Small intestine (tissue), 7 donors: ENCODE measurements around the gene MFN2. TPM values are rescaled to one million over a fixed set of nuclear protein-coding genes. Genes with fewer than 3 reads are reported as not detected.
"Not testable (repeated sequence)": the region's sequence is repeated elsewhere in the genome, so short reads cannot be mapped to it uniquely, and the experiment has no call there.

Source experiments
- DNase-seq, 2 donors: peaks; one replicate each; pipeline versions ENCODE4 v3.0.0 to v3.0.0-alpha.2; 2013
- FAIRE-seq: peaks from 2 replicates; lab custom pipeline; 2012; peaks lifted over from hg19 to GRCh38; lab: Jason Lieb, UNC
- H3K27ac ChIP-seq, 3 donors: one replicate each; pipeline ENCODE4 v1.5.1; 2013; ENCODE audit warnings: low read length in 2 of 3, mild to moderate bottlenecking in 2 of 3, control low read depth in 1 of 3, inconsistent platforms in 1 of 3, low read depth in 1 of 3, moderate library complexity in 1 of 3
- H3K27me3 ChIP-seq, 3 donors: one replicate each; pipeline ENCODE4 v1.6.1; 2013; ENCODE audit warnings: low read length in 3 of 3, inconsistent platforms in 1 of 3; ENCODE audit not compliant: control insufficient read depth in 3 of 3, insufficient read depth in 3 of 3
- H3K36me3 ChIP-seq, 3 donors: one replicate each; pipeline ENCODE4 v1.6.1; 2013; ENCODE audit warnings: low read length in 3 of 3, inconsistent platforms in 1 of 3, low read depth in 1 of 3, mild to moderate bottlenecking in 1 of 3, moderate library complexity in 1 of 3; ENCODE audit not compliant: control insufficient read depth in 3 of 3, insufficient read depth in 2 of 3
- H3K4me1 ChIP-seq, 3 donors: one replicate each; pipeline ENCODE4 v1.6.1; 2013; ENCODE audit warnings: low read length in 2 of 3, inconsistent platforms in 1 of 3, low read depth in 1 of 3, mild to moderate bottlenecking in 1 of 3, moderate library complexity in 1 of 3; ENCODE audit not compliant: control insufficient read depth in 3 of 3, insufficient read depth in 2 of 3
- H3K4me3 ChIP-seq, 3 donors: one replicate each; pipeline ENCODE4 v1.5.1; 2013; ENCODE audit warnings: low read length in 3 of 3, control low read depth in 1 of 3, inconsistent platforms in 1 of 3, low read depth in 1 of 3, mild to moderate bottlenecking in 1 of 3, moderate library complexity in 1 of 3
- H3K9me3 ChIP-seq, 2 donors: one replicate each; pipeline ENCODE4 v1.6.1; 2013; ENCODE audit warnings: low read depth in 1 of 2, low read length in 1 of 2; ENCODE audit not compliant: control insufficient read depth in 2 of 2, insufficient read depth in 1 of 2
- WGBS, 3 donors: extraction: QIAGEN DNeasy Blood & Tissue Kit; methylation state at CpG; one replicate each; pipeline ENCODE4 v1.1.7; 2013; 5-methylcytosine and 5-hydroxymethylcytosine counted together
- polyA plus RNA-seq, 4 donors: library from polyadenylated mRNA; stranded (reverse) in 3 of 4; unstranded in 1 of 4; fragments of 200-250 nt in 3 of 4; fragments of 120-200 nt in 1 of 4; gene quantifications; one replicate each; pipeline versions ENCODE4 v1.2.1 to v1.2.3, GENCODE V29; 2013
- donor health status: healthy with polysubstance abuse.
- donor health status: control.
- donor health status: control.
- donor health status: Bipolar disorder and iron deficiency.
- donor health status: healthy.

Gene MFN2
- polyA plus RNA-seq, 4 donors: 60.3 to 87.0 (median 78.9) TPM

DNA sequence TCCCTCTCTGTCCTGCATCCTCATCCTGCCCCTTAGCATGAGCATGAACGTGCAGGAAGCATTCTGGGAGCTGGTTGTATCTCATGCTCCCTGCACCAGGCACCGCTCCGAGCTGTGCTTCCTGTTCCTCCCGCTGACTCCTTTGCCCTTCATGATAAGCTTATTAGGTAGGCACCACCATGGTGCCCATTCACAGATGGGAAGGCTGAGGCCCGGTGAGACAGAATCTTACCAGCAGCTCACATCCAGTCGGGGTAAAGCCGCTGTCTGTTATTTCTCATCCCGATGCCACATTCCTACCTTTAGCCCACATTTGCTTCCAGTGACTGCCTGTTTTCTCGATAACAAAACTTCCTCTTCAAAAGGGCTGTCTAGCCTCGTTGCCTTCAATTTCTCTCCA lies 46.3 kb downstream of the MFN2 start:
- DNase-seq (no peak), FAIRE-seq (no peak)
- no peak overlapping the region for H3K27ac ChIP-seq
- peaks cover 7 to 87% (median 11%) of the 10 kb centered on the region in 3 donors for H3K36me3 ChIP-seq
- H3K4me1 ChIP-seq: no peaks in the 10 kb centered on the region
- H3K4me3 ChIP-seq: no peak overlapping the region
- no peaks in the 10 kb centered on the region for H3K9me3 ChIP-seq
- WGBS, 3 donors: 89 to 94% (median 92%) methylated on average over 10 of the region's 10 CpGs
- no peaks in the 10 kb centered on the region for H3K27me3 ChIP-seq

DNA sequence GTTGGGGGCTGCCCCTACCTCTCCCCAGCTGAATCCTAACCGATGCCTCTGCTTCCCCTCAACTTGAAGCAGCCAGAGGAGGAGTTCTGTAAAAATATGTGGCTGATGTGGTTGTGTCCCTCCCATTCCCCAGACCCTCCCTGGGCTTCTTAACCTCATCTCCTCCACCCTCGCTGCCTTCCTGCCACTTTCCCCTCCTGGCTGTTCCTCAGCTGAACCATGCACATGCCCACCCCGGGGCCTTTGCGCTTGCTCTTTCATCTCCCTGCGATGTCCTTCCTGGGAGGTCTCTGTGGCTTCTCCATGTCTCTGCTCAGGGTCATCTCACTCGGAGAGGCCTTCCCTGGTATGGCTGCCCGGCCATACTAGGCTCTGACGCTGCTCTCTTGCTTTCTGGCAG lies 48.0 kb downstream of the MFN2 start:
- Histone ChIP-seq H3K27me3 (no peaks in the 10 kb centered on the region), H3K4me1 (no peaks in the 10 kb centered on the region), H3K36me3 (peaks cover 2 to 79% (median 11%) of the 10 kb centered on the region in 3 donors), H3K4me3 (no peak overlapping the region), H3K9me3 (no peaks in the 10 kb centered on the region), H3K27ac (no peak overlapping the region)
- WGBS, 3 donors: 87 to 96% (median 94%) methylated on average over 8 of the region's 8 CpGs
- FAIRE-seq: no peak
- DNase-seq: no peak

DNA sequence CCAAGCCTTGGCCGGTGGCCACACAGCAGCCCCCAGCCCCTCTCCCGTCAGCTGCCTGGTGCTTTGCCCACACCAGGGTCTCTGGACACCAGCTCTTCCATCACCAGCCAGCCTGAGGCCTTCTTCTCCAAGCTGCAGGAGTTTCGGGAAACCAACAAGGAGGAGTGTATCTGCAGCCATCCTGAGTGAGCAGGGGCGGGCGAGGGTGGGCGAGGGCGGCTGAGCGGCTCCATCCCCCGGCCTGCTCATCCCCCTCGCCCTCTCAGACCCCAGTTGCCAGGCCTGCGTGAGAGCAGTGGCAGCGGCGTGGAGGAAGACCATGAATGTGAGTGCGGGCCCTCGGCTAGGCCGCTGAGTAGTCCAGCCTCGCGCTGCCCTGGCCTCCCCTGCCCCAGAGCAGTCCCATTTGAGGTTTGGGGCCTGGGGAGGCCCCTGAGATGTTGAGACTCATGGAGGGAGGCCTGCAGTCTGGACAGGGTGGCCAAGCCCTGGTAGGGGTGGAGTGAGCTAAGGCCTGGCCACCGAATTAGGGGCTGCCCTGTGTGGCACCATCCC lies 48.8 kb downstream of the MFN2 start:
- H3K36me3 ChIP-seq: peaks cover 2 to 75% (median 11%) of the 10 kb centered on the region in 3 donors
- no peaks in the 10 kb centered on the region for H3K4me1 ChIP-seq
- WGBS, 3 donors: 97 to 98% (median 97%) methylated on average over 17 to 19 of the region's 19 CpGs
- H3K9me3 ChIP-seq: no peaks in the 10 kb centered on the region
- DNase-seq: no peak
- FAIRE-seq: no peak
- H3K27me3 ChIP-seq: no peaks in the 10 kb centered on the region
- no peak overlapping the region for H3K27ac ChIP-seq
- H3K4me3 ChIP-seq: no peak overlapping the region

DNA sequence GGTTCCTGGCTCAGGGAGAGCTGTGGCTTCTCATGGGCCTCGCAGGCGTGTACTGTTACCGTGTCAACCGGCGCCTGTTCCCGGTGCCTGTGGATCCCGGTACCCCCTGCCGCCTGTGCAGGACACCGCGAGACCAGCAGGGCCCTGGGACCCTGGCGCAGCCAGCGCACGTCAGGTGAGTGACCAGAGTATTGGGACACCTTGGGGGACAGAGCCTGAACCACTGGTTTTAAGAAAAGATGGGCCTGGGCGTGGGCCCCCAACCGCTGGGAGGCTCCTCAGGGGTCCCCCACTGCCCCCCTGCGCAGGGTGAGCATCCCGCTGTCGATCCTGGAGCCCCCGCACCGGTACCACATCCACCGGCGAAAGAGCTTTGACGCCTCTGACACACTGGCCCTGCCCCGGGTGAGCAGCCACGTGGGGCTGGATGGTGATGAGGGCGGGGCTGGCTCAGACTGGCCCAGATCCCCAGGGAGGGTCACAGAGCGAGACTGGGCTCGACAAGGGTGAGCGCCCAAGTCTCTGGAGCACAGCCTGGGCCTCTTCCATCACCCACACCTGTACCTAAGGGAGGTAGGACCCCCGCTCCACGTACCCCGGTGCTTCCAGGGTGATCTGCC lies 49.6 kb downstream of the MFN2 start:
- Histone ChIP-seq H3K27me3 (no peaks in the 10 kb centered on the region), H3K27ac (no peak overlapping the region), H3K4me3 (no peak overlapping the region), H3K9me3 (no peaks in the 10 kb centered on the region), H3K4me1 (no peaks in the 10 kb centered on the region), H3K36me3 (peaks cover 2 to 70% (median 11%) of the 10 kb centered on the region in 3 donors)
- DNase-seq: no peak
- WGBS, 3 donors: 90 to 92% (median 92%) methylated on average over 28 to 32 of the region's 32 CpGs
- no peak for FAIRE-seq

DNA sequence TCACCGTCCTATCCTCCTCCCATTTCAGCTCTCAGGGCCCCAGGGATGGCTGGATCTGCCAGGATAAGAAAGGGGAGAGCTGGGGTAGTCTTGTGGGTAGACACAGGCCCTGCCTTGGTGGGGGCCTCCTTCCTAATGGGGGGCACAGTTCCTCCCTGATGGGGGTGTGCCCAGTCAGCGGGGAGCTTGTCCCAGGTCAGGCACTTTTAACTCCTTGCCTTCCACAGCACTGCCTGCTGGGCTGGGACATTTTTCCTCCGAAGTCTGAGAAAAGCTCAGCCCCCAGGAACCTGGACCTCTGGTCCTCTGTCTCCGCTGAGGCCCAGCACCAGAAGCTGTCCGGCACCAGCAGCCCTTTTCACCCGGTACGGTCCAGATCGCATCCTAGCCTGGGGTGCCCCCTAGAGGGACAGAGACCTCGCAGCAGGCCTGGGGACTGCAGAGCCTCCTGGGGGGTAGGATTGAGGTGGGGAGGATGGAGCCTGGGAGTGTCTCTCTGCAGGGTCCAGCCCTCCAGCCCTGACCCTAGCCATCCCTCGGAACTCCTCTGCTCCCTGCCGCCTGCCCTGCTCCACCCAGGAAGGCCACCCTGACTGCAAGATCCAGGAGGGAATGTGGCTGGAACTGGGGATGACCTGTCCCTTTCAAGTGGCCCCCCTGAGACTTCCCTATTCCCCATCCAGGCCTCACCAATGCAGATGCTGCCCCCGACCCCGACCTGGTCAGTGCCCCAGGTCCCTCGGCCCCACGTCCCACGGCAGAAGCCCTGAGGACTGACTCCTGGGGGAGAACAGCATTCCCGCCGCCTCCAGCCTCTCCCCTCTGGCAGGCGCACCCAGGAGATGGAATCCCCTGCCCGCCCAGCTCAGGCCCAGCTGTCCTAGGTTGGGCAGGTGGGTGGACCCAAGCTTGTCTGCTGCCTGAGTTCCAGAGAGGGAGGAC lies 51.1 kb downstream of the MFN2 start:
- Histone ChIP-seq H3K27ac (no peak overlapping the region), H3K4me3 (no peak overlapping the region), H3K4me1 (no peaks in the 10 kb centered on the region), H3K36me3 (peaks cover 2 to 57% (median 8%) of the 10 kb centered on the region in 3 donors), H3K27me3 (no peaks in the 10 kb centered on the region), H3K9me3 (no peaks in the 10 kb centered on the region)
- no peak for FAIRE-seq
- WGBS, 3 donors: 77 to 86% (median 82%) methylated on average over 20 of the region's 20 CpGs
- DNase-seq: peak; percentile 24 to 50

DNA sequence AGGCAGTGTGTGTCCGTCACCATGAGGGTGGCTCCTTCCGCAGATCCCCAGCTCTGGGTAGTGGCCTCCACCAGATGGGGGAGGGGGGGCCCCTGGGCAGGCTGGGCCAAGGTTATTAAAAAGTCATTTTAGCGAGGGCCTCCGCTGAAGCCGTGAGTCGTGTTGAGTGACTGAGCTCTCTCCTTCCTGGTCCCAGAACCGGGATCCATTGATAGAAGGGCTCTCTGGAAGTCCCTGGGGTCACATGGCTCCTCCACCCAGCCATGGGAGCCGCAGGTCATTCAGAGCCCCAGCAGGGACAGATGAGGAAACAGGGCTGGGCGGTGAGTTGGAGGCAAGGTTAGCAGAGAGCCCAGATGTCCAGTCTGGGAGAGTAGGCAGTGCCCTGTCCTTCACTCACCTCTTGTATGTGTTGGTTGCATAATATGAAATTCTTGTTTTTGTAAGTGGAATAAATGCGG lies 51.9 kb downstream of the MFN2 start:
- no peaks in the 10 kb centered on the region for H3K9me3 ChIP-seq
- peaks cover 2 to 48% (median 4%) of the 10 kb centered on the region in 3 donors for H3K36me3 ChIP-seq
- H3K27me3 ChIP-seq: no peaks in the 10 kb centered on the region
- FAIRE-seq (no peak), DNase-seq (no peak)
- H3K4me1 ChIP-seq: no peaks in the 10 kb centered on the region
- 90 to 93% (median 91%) methylated on average over 10 of the region's 10 CpGs for WGBS, 3 donors
- H3K4me3 ChIP-seq: no peak overlapping the region
- H3K27ac ChIP-seq: no peak overlapping the region

DNA sequence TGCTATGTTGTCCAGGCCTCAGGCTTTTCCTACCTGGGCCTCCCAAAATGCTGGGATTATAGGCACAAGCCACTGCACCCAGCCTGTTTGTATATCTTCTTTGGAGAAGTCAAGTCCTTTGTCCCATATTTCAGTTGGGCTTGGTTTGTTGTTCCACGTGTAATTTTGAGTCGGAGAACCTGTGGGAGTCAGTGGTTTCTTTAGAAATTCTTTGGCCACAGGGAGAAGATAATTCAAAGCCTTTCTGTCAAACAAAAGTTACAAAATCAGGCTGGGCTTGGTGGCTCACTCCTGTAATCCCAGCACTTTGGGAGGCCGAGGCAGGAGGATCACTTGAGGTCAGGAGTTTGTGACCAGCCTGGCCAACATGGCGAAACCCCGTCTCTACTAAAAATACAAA lies 53.2 kb downstream of the MFN2 start:
- 91 to 93% (median 91%) methylated on average over 5 of the region's 5 CpGs for WGBS, 3 donors
- DNase-seq, H3K27ac ChIP-seq, H3K4me1 ChIP-seq, FAIRE-seq, H3K27me3 ChIP-seq, H3K4me3 ChIP-seq, H3K9me3 ChIP-seq: not testable (repeated sequence)
- peaks cover 2 to 38% (median 4%) of the 10 kb centered on the region in 3 donors for H3K36me3 ChIP-seq

DNA sequence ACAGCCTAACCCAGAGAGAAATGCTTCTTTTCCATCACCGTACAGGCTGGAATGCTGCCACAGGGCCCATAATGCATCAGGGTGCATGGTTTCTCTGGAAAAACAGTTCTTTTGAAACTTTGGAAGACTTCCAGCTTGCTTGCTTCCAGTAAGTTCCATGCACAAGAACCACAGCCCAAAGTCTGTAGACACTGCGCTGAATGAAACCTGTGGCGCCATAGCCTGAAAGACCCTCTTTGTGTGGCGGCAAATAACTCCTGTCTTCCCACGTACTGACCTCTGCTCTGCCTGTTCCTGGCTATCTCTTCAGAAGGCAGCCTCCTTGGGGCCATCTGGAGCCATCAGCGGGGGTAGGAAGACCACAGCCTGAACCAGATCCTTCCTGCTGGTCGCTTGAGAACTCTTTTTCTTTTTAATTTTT lies 54.1 kb downstream of the MFN2 start:
- Histone ChIP-seq H3K27me3 (peaks cover 0 to 2% (median 0%) of the 10 kb centered on the region in 3 donors), H3K27ac (no peak overlapping the region), H3K9me3 (no peaks in the 10 kb centered on the region), H3K4me1 (no peaks in the 10 kb centered on the region), H3K36me3 (peaks cover 0 to 29% (median 2%) of the 10 kb centered on the region in 3 donors), H3K4me3 (no peak overlapping the region)
- FAIRE-seq (no peak), DNase-seq (no peak)
- WGBS, 3 donors: 66 to 81% (median 71%) methylated on average over 7 of the region's 7 CpGs
